HG03565 (cell line): ENCODE measurements around the gene RETREG2.

Experiments
- ATAC-seq: cut with Tn5 transposase; IDR thresholded peaks from one replicate; pipeline ENCODE4 v1.9.1; 2021; ENCODE audit warnings: mild to moderate bottlenecking, moderate library complexity; ENCODE audit not compliant: unreplicated experiment

The RETREG2 gene

DNA sequence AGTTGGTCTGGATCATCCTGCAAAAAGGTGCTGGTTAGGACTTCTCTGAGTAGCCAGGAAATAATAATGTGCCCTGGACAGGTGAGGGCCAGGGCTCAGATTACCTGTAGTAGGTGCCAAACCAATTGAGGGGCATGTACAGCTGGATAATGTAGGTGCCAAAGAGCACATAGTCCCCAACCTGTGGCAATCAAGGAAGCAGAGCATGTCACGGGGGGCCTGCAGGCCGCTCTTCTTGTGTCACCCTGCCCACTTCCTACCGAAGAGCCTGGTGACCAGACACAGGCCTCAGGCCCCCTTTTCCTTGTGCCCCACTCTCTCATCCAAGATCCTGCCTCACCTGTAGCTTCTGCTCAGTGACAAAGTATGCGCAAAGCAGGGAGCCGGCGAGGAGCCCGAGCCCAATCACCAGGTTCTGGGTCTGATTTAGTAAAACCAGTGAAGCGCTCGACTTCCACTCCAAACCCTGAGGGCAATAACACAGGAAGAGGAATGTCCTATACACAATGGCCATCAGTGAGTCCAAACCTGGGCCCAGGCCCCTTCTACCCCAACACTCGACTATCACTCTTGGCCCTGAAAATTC lies 35.5 kb downstream of the RETREG2 start:
- ATAC-seq: no peak

DNA sequence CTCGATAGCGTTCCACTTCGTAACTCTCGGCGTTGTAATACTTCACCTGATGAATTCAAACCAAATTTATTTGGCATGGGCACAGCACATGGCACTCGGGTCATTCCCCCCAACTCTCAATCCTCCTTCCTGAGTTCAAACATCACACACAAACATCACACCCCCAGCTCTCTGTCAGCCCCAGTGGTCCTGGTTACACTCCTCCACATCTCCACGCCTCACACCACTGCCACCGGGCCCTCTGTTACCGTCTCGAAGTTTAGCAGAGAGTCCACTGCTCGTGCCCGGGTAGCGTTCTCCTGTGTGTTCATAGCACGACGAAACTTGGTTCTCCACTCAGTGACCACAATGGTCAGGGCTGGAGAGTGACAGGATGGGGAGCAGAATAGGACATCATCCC lies 36.1 kb downstream of the RETREG2 start:
- no peak for ATAC-seq

DNA sequence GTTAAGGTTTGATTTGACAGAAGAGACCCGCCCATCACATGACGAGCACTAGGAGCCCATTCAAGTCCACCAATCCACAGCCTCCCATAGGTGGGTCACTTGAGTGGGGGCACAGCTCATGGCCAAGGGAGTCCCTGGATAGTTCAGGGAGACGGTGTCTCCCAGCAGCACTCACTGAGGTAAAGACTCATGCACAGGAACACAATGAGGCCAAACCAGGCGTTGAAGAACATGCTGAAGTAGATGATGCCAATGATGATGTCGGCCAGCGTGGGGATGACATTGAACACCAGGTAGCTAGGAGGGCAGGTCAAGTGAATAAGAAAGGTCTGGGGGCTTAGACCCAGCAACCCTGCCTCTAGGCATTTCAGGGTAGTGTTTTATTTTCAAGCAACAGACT lies 36.7 kb downstream of the RETREG2 start:
- ATAC-seq: no peak

- ATAC-seq: no peak
Measured at GRCh38 chr2:219215871-219216534, 37.9 kb downstream of the RETREG2 start.

GRCh38 chr2:219216535-219216915 lies 38.5 kb downstream of the RETREG2 start:
- no peak for ATAC-seq

GRCh38 chr2:219218217-219218731 lies 40.2 kb downstream of the RETREG2 start:
- peak; percentile 5 for ATAC-seq

GRCh38 chr2:219218732-219219701 lies 40.9 kb downstream of the RETREG2 start, which contains the start of gene ABCB6:
TSS of gene ABCB6 (minus strand) at chr2:219218958. CDS start at chr2:219218673, 285 bp downstream.
- peak; percentile 44 for ATAC-seq

DNA sequence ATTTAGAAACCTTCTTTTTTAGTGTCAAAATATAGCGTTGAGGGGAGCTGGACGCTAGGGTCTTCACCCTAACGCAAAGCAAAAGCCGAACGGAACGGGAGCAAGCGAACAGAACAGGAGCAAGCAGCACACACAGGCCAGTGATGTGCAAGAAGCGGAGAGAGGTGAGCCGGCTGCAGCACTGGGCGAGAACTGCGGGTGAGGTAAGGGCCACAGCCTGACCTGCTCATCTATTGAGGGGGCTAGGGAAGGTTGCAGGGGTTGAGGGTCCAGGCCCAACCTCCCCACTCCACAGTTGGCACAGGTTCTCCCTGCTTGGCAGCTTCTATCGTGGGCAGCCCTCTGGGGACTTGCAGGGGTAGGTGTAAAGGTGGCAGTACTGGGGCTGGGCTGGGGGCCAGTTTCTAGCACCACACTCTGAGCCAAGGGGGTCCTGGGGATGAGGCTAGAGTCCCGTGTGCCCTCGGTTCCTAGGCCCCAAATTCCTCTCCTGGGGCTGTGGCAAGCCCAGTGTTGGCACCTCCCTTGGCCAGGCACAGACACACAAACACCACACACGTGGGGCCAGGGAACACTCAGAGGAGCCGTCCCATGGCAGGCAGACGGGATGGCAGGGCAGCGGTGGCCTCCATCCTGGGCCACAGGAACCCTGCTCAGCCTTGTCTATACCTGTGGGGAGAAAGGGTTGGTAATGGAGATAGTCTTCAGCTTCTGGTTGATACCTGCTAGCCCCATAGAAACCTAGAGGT lies 41.9 kb downstream of the RETREG2 start:
- ATAC-seq: no peak

GRCh38 chr2:219220652-219221402 lies 42.8 kb downstream of the RETREG2 start:
- no peak for ATAC-seq

DNA sequence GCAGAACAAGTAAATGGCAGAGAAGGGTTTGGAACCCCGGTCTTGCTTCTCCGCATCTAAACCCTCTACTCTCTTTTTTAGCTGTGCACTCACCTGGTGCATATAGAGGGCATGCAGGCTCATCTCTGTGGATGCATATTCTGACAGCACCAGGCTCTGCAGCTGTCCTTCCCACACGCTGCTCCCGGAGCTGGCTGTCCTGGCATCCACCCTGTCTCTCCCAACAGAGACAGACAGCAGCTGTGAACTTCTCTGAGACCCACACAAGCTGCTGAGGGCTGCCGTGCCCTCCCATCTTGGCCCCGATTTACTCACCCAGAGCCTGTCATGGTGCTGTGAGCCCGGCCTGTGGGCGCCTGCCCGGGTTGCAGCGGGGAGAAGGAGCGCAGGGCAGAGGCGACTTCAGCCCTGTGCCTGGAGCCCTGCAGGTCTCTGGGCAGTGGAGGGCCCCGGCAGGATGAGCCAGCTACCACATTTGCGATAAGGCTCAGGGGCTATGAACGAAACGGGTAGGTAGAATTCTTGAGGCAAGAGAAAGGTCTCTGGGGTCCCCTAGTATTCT lies 44.0 kb downstream of the RETREG2 start:
- no peak for ATAC-seq

DNA sequence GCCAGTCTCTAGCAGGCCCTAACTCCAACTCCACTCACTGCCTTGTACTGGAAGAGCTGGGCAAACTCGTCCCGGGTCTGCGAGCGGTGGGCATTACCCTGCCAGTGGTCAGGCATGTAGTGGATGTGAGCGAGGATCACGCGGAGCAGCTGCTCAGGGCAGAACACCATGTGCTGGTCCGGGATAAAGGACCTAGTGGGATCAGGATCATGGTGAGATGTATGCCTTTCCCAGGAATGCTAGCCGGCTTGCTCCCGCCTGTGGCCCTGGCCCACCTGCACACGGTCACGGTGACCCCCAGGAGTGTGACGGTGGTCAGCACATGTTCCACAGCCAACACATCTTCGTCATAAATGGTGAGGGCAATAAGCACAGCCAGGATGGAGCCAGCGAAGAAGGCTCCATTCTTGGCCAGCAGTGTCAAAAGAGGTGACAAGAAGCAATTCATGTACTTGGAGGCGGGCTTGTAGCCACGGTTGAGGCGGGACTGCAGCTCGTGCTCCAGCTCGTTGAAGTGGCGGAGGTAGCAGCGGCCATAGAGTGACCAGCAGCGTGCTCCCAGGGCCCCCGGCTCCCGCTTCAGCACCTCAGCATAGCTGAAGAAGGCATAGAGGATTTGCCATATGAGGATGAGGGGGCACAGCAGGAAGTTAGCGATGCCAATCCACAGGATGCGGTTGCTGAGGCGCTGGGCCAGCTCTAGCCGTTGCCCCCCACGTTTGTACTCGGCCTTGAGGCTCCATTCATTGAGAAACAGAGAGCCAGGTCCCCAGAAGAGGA lies 45.9 kb downstream of the RETREG2 start:
- no peak for ATAC-seq

DNA sequence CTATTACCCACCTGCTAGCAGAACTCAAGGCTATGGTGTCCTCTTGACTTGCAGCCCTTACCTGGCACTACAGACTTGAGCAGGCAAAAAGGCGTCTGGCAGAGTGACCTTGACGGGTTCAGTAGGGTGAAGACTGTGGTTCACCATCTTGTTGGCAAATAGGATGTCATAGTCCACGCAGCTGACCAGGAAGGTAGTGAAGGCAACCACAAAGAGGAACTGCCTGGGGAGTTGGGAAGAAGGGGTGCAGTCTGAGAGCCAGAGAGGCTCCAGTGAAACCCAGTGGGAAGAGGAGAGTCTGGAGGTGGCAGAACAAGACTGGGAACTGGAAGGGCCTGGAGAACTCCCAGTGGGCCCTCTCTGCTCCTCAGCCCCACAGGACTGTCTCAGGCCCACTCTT lies 47.3 kb downstream of the RETREG2 start:
- ATAC-seq: no peak

DNA sequence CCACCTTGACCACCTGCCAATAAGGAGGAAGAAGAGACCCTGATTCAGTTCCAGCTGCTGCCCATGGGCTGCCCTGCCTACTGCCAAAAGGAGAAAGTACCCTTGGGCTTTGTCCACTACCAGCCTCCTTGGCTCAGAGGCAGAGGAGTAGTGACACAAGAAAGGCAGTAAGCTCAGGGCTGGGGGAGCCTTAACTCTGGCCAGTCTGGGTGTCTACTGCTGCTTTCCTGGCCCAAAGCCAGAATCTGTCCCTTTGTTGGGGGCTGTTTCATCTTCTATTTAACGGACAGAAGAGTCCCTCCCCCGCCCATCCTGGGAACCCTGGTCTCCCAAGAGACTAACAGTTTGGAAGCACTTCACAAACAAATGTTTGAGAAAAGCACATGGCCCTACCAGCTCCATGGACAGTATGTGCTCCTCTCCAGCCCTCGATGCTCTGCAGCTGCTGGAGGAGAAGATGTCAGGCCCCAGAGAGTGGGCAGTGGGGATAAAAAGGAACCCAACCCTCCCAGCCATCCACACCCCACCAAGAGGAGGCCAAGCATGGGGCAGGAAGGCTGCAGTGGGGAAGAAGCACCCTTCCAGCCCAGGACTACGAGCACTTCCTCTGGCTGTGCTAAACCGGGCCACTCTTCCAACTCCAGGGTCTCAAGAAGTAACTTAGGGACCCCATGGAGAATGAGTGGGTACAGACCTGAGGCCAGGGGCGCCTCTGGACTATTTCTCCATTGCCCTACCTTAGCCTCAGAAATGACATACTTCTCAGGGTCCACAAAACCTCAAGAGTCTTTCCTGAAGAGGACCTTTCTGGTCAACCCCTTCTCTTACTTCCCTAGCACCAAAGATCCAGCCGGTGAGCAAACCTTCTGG lies 50.2 kb downstream of the RETREG2 start:
- ATAC-seq: no peak

- ATAC-seq: peak; percentile 15
Measured at GRCh38 chr2:219228911-219229304, 50.8 kb downstream of the RETREG2 start.

- ATAC-seq: peak; percentile 88
Measured at GRCh38 chr2:219229305-219230058, 51.4 kb downstream of the RETREG2 start, which contains the start of the genes ANKZF1 and ATG9A. TSS of gene ANKZF1 (plus strand) at chr2:219229806. CDS start at chr2:219230258, 452 bp downstream. TSS of gene ATG9A (minus strand) at chr2:219229636. CDS start at chr2:219228024, 1,612 bp downstream.

- ATAC-seq: no peak
Measured at GRCh38 chr2:219230059-219230540, 52.0 kb downstream of the RETREG2 start.

DNA sequence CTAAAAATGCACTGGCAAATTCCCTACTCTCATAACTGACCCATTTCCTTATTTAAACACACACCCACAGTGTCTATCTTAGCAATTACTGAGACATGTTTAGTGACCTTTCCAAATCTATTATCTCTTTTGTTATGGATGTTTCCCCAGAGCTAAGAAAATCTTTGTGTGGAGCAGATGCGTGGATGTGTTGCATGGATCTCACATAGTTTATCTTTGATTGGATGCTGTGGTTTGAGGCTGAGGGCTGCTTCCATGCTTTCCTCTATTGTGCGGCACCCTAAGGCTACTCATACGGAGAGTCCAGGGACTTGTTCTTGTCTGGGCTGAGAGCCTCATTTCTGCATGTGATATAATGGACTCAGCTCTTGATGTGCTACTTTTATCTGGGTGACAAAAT lies 56.3 kb downstream of the RETREG2 start:
- no peak for ATAC-seq
